Neuronal stem cell (in vitro differentiated cells): ENCODE measurements around the gene POTEF.
"Not testable (repeated sequence)": the region's sequence is repeated elsewhere in the genome, so short reads cannot be mapped to it uniquely, and the experiment has no call there.

Experiments used
- DNase-seq: peaks from one replicate; pipeline ENCODE4 v3.0.0-alpha.2; 2013; ENCODE audit warnings: low spot score
- H2AFZ ChIP-seq: one replicate; pipeline ENCODE4 v1.6.1; 2013; ENCODE audit warnings: mild to moderate bottlenecking, low read length, inconsistent platforms
- H2AK5ac ChIP-seq: 2 replicates; pipeline ENCODE4 v1.6.1; 2013; ENCODE audit warnings: low read depth, mild to moderate bottlenecking, inconsistent platforms, low read length, moderate library complexity, mixed read lengths
- H2BK120ac ChIP-seq: 2 replicates; pipeline ENCODE4 v1.6.1; 2013; ENCODE audit warnings: low read depth, mild to moderate bottlenecking, inconsistent platforms, low read length, moderate library complexity, mixed read lengths
- H2BK12ac ChIP-seq: one replicate; pipeline ENCODE4 v1.6.1; 2013; ENCODE audit warnings: low read length, inconsistent platforms
- H2BK15ac ChIP-seq: 2 replicates; pipeline ENCODE4 v1.6.1; 2013; ENCODE audit warnings: mild to moderate bottlenecking, low read length, inconsistent platforms, mixed read lengths
- H2BK5ac ChIP-seq: one replicate; pipeline ENCODE4 v1.6.1; 2013; ENCODE audit warnings: inconsistent platforms, mild to moderate bottlenecking, low read length, moderate library complexity
- H3K14ac ChIP-seq: one replicate; pipeline ENCODE4 v1.6.1; 2013; ENCODE audit warnings: low read length, inconsistent platforms
- H3K18ac ChIP-seq: 2 replicates; pipeline ENCODE4 v1.6.1; 2013; ENCODE audit warnings: low read length, inconsistent platforms
- H3K23ac ChIP-seq: 2 replicates; pipeline ENCODE4 v1.6.1; 2013; ENCODE audit warnings: low read depth, mild to moderate bottlenecking, mixed read lengths, low read length, inconsistent platforms; ENCODE audit not compliant: poor library complexity
- H3K27ac ChIP-seq: replicated peaks from 3 replicates; pipeline ENCODE4 v1.5.1; 2013; ENCODE audit warnings: low read length, inconsistent platforms
- H3K27me3 ChIP-seq, 3 experiments: 2 replicates each; pipeline ENCODE4 v1.6.1; 2013; ENCODE audit warnings: low read length in 3 of 3, mild to moderate bottlenecking in 2 of 3, inconsistent platforms in 1 of 3, low read depth in 1 of 3, mixed read lengths in 1 of 3, moderate library complexity in 1 of 3; ENCODE audit not compliant: control insufficient read depth in 3 of 3, insufficient read depth in 3 of 3
- H3K36me3 ChIP-seq, 2 donors: replicated peaks in 1 of 2; 2 replicates each; pipeline ENCODE4 v1.6.1; 2013; ENCODE audit warnings: low read length in 2 of 2; ENCODE audit not compliant: control insufficient read depth in 2 of 2, insufficient read depth in 2 of 2
- H3K4ac ChIP-seq: 2 replicates; pipeline ENCODE4 v1.6.1; 2013; ENCODE audit warnings: inconsistent platforms, mild to moderate bottlenecking, low read length, moderate library complexity
- H3K4me1 ChIP-seq, 2 donors: 1 replicate in 1 of 2; 2 replicates in 1 of 2; pipeline ENCODE4 v1.6.1; 2013; ENCODE audit warnings: low read length in 2 of 2, low read depth in 1 of 2; ENCODE audit not compliant: control insufficient read depth in 2 of 2, insufficient read depth in 1 of 2
- H3K4me2 ChIP-seq: one replicate; pipeline ENCODE4 v1.6.1; 2013; ENCODE audit warnings: mild to moderate bottlenecking, low read length, inconsistent platforms; ENCODE audit not compliant: insufficient read depth, poor library complexity, severe bottlenecking
- H3K4me3 ChIP-seq, 2 donors: 2 replicates each; pipeline ENCODE4 v1.5.1; 2013; ENCODE audit warnings: low read length in 2 of 2, mild to moderate bottlenecking in 2 of 2, inconsistent platforms in 1 of 2, moderate library complexity in 1 of 2
- H3K79me1 ChIP-seq: one replicate; pipeline ENCODE4 v1.6.1; 2013; ENCODE audit warnings: low read depth, mild to moderate bottlenecking, inconsistent platforms, low read length, moderate library complexity
- H3K9ac ChIP-seq: one replicate; pipeline ENCODE4 v1.6.1; 2013; ENCODE audit warnings: mild to moderate bottlenecking, low read depth, low read length, inconsistent platforms; ENCODE audit not compliant: poor library complexity
- H3K9me3 ChIP-seq, 2 donors: replicated peaks in 1 of 2; 2 replicates each; pipeline versions ENCODE3 to v1.6.1; 2013; ENCODE audit warnings: low read length in 2 of 2, mild to moderate bottlenecking in 2 of 2, inconsistent platforms in 1 of 2, low read depth in 1 of 2, mixed read lengths in 1 of 2, moderate library complexity in 1 of 2; ENCODE audit not compliant: control insufficient read depth in 2 of 2, insufficient read depth in 1 of 2
- H4K8ac ChIP-seq: one replicate; pipeline ENCODE4 v1.6.1; 2013; ENCODE audit warnings: low read depth, mild to moderate bottlenecking, inconsistent platforms, low read length, moderate library complexity
- H4K91ac ChIP-seq: one replicate; pipeline ENCODE4 v1.6.1; 2013; ENCODE audit warnings: low read length, low read depth, mild to moderate bottlenecking, inconsistent platforms; ENCODE audit not compliant: poor library complexity
- WGBS, 2 donors: extraction: QIAGEN DNeasy Blood & Tissue Kit; methylation state at CpG; one replicate each; pipeline ENCODE4 v1.1.7; 2013; ENCODE audit warnings: missing lambda C conversion rate in 2 of 2, mixed read lengths in 1 of 2; ENCODE audit not compliant: insufficient read length in 2 of 2, insufficient replicate concordance in 1 of 2; ENCODE audit errors: extremely low coverage in 2 of 2; 5-methylcytosine and 5-hydroxymethylcytosine counted together

Gene POTEF

DNA sequence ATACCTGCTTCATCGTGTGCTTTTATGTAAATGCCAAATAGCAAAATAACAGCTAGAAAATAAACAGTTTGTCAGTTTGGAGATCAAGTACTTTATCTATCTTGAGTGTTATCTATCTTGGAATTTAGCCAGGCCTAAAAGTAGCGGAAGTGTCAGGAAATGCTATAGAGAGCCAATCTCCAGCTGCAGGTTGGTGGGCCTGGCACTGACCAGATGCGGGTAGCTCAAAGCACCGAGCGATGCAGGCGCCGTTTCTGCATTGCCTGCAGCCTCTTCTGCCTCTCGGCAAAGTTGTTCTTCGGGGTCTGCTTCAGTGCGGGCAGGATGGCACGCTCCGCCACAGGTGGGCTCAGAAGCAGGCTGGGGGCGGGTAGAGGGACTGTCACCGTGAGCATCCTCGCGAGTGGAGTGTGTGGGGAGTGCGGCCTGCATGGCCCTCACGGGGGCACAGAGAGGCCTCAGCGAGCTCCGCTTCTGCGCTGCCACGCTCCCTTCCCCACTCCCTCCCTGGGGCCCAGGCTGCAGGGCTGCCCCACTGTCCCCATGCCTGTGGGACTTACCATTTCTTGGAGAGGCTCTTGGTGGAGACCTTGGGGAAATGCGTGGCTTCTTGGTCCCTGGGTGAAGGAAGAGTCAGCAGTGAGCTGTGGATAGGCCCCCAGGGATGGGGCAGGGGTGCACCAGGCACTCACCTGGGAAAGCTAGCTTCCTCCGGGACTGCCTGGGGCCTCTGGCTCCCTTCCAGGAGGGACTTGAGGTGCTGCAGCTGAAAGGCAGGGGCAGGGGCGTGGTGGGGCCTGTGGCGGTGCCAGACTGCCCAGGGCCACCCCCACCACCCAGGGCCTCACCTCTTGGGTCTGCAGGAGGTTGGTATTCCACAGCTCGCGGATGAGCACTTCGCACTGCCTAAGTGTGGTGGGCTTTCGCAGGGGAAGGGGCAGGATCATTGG is 10.6 kb upstream of the POTEF start:
- no CpG with 5 or more reads among the region's 30 CpGs for WGBS, 2 donors
- not testable (repeated sequence) for H3K36me3 ChIP-seq, H3K9ac ChIP-seq, H3K4me3 ChIP-seq, H3K9me3 ChIP-seq, H3K23ac ChIP-seq, DNase-seq, H3K4me1 ChIP-seq, H3K18ac ChIP-seq, H2BK12ac ChIP-seq, H2BK120ac ChIP-seq, H3K4me2 ChIP-seq, H4K8ac ChIP-seq, H3K79me1 ChIP-seq, H3K27me3 ChIP-seq, H2BK5ac ChIP-seq, H3K14ac ChIP-seq, H3K4ac ChIP-seq, H3K27ac ChIP-seq, H2AK5ac ChIP-seq, H2BK15ac ChIP-seq, H2AFZ ChIP-seq, H4K91ac ChIP-seq

DNA sequence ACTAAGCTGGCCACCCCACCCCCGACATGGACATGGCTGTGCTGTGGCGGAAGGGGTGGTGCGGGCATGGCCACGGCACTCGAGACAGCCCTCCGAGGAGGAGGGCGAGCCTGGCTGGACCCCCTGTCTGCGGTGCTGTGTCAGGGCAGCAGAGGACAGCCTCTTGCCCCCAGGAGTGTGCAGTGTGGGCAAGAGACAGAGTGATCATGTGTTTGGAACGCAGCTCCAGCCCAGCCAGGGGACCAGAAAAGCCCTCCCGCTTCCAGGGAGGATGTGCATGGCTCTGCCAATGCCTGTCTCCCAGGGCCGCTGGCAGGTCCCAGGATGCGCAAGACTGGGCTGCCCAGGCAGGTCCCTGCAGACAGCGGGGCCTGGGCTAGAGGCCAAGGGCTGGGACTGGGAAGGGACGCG is 9.8 kb upstream of the POTEF start:
- not testable (repeated sequence) for H3K4ac ChIP-seq, H3K9ac ChIP-seq, H3K27me3 ChIP-seq, H3K4me2 ChIP-seq, DNase-seq, H2AFZ ChIP-seq, H3K36me3 ChIP-seq, H3K18ac ChIP-seq, H3K4me1 ChIP-seq, H2AK5ac ChIP-seq, H2BK15ac ChIP-seq, H2BK5ac ChIP-seq, H3K4me3 ChIP-seq, H2BK120ac ChIP-seq, H4K91ac ChIP-seq, H3K9me3 ChIP-seq, H3K14ac ChIP-seq, H2BK12ac ChIP-seq, H3K79me1 ChIP-seq, H3K27ac ChIP-seq, H3K23ac ChIP-seq
- peak overlapping the region; percentile 43 for H4K8ac ChIP-seq
- WGBS, 2 donors: no CpG with 5 or more reads among the region's 15 CpGs

DNA sequence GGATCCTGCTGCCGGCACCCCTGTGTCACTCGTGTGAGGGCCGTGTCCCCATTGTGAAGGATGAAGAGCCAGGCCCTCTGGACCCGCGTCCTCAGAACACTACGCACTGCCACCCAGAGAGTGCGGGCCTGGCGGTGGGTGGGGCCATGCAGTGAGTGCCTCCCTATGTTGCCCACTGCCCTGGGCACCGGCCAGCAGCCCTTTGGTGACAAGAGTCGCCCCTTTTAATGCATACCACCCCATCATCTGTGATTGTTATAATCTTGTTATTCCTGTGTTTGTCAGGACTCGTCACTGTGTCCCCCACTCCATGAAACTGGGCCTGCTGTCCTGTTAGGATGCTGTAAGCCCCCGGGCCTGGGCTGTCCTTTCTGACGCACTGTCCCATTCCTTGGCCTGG is 9.3 kb upstream of the POTEF start:
- DNase-seq, H3K4me1 ChIP-seq, H3K9me3 ChIP-seq, H4K8ac ChIP-seq, H3K36me3 ChIP-seq, H2BK120ac ChIP-seq, H3K14ac ChIP-seq, H3K27ac ChIP-seq, H2BK15ac ChIP-seq, H3K4me3 ChIP-seq, H2AK5ac ChIP-seq, H3K18ac ChIP-seq, H3K27me3 ChIP-seq, H3K4me2 ChIP-seq, H2BK12ac ChIP-seq, H3K9ac ChIP-seq, H3K4ac ChIP-seq, H4K91ac ChIP-seq, H2AFZ ChIP-seq, H3K23ac ChIP-seq, H3K79me1 ChIP-seq, H2BK5ac ChIP-seq: not testable (repeated sequence)
- no CpG with 5 or more reads among the region's 13 CpGs for WGBS, 2 donors

DNA sequence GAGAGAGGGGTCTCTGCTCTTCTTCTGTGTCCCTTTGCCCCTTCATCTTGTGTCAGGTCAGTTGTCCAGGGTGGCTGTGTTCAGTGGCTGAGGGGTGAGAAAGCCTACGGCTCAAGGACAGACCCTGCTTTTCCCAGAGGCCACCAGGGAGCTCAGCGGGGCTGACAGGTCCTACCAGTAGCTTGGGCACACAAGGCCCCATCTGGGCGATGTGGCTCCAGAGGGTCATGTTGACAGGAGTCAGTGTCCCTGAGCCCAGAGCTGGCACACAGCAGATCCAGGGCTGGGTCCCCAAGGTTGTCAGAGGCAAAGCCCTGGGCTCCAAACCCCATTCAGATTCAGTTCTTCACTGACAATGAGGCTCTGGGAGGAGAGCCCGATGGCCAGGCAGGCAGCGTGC is 8.1 kb upstream of the POTEF start:
- H2BK120ac ChIP-seq, H2AFZ ChIP-seq, H2BK12ac ChIP-seq, H3K4me1 ChIP-seq, H3K36me3 ChIP-seq, H3K27me3 ChIP-seq, H3K4me2 ChIP-seq, H4K8ac ChIP-seq, H2BK5ac ChIP-seq, H3K4ac ChIP-seq, H3K18ac ChIP-seq, H3K27ac ChIP-seq, H3K79me1 ChIP-seq, H3K4me3 ChIP-seq, H3K9me3 ChIP-seq, H4K91ac ChIP-seq, H2AK5ac ChIP-seq, H3K9ac ChIP-seq, H3K14ac ChIP-seq, DNase-seq, H3K23ac ChIP-seq, H2BK15ac ChIP-seq: not testable (repeated sequence)
- no CpG with 5 or more reads among the region's 5 CpGs for WGBS, 2 donors
